Measurements from ENCODE around the gene U2AF2.

DNA sequence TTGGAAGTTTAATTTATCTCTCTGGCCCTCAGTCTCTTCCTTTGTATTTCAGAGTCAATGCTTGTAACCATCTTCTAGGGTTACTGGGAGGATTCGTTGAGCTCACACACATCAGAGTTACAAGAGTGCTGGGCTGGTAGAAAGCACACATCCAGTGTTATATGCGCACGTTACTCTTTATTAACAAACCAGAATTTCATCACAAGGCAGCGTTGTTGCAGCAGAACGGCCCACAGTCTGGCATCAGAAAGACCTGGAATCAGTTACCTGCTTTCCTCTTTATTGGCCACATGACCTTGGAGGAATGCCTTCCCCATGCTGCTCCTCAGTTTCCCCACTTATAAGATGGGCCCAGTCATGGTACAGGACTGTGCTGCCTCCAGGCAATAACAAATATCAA is 45.5 kb upstream of the U2AF2 start:
- TF ChIP-seq, protein P1, sequence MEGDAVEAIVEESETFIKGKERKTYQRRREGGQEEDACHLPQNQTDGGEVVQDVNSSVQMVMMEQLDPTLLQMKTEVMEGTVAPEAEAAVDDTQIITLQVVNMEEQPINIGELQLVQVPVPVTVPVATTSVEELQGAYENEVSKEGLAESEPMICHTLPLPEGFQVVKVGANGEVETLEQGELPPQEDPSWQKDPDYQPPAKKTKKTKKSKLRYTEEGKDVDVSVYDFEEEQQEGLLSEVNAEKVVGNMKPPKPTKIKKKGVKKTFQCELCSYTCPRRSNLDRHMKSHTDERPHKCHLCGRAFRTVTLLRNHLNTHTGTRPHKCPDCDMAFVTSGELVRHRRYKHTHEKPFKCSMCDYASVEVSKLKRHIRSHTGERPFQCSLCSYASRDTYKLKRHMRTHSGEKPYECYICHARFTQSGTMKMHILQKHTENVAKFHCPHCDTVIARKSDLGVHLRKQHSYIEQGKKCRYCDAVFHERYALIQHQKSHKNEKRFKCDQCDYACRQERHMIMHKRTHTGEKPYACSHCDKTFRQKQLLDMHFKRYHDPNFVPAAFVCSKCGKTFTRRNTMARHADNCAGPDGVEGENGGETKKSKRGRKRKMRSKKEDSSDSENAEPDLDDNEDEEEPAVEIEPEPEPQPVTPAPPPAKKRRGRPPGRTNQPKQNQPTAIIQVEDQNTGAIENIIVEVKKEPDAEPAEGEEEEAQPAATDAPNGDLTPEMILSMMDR (IDR thresholded peaks at IDR 0.05), result no peak
- TF ChIP-seq TCF7L2 (IDR thresholded peaks at IDR 0.05; ENCODE audit: low read depth, low read length) (no peak), POLR2AphosphoS5 (IDR thresholded peaks at IDR 0.05; ENCODE audit: low read depth, low read length) (no peak)
- TF ChIP-seq, protein P2, sequence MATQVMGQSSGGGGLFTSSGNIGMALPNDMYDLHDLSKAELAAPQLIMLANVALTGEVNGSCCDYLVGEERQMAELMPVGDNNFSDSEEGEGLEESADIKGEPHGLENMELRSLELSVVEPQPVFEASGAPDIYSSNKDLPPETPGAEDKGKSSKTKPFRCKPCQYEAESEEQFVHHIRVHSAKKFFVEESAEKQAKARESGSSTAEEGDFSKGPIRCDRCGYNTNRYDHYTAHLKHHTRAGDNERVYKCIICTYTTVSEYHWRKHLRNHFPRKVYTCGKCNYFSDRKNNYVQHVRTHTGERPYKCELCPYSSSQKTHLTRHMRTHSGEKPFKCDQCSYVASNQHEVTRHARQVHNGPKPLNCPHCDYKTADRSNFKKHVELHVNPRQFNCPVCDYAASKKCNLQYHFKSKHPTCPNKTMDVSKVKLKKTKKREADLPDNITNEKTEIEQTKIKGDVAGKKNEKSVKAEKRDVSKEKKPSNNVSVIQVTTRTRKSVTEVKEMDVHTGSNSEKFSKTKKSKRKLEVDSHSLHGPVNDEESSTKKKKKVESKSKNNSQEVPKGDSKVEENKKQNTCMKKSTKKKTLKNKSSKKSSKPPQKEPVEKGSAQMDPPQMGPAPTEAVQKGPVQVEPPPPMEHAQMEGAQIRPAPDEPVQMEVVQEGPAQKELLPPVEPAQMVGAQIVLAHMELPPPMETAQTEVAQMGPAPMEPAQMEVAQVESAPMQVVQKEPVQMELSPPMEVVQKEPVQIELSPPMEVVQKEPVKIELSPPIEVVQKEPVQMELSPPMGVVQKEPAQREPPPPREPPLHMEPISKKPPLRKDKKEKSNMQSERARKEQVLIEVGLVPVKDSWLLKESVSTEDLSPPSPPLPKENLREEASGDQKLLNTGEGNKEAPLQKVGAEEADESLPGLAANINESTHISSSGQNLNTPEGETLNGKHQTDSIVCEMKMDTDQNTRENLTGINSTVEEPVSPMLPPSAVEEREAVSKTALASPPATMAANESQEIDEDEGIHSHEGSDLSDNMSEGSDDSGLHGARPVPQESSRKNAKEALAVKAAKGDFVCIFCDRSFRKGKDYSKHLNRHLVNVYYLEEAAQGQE (IDR thresholded peaks at IDR 0.05; ENCODE audit: insufficient read depth in 1 of 2, low read depth in 2 of 2, low read length in 1 of 2), result no peak
